GM23248 (cell line): ENCODE measurements around the gene OR6B1. TPM values are rescaled to one million over a fixed set of nuclear protein-coding genes. Genes with fewer than 3 reads are reported as not detected.
"Not testable (repeated sequence)": the region's sequence is repeated elsewhere in the genome, so short reads cannot be mapped to it uniquely, and the experiment has no call there.

Source experiments
- DNase-seq: peaks from one replicate; pipeline ENCODE4 v3.0.0-alpha.2; 2015
- H2AFZ ChIP-seq: fragments of 200-600 bp; sonication (generic); 2 replicates; pipeline ENCODE4 v1.6.1; 2016; ENCODE audit warnings: antibody characterized with exemption
- H3F3A ChIP-seq: fragments of 200-600 bp; sonication (generic); 2 replicates; pipeline ENCODE4 v1.6.1; 2016; ENCODE audit warnings: mild to moderate bottlenecking, antibody characterized with exemption, mixed run types; ENCODE audit not compliant: insufficient read depth
- H3K27ac ChIP-seq: fragments of 200-600 bp; sonication (generic); 2 replicates; pipeline ENCODE4 v1.5.1; 2016; ENCODE audit warnings: mild to moderate bottlenecking
- H3K27me3 ChIP-seq: fragments of 200-600 bp; sonication (generic); replicated peaks from 2 replicates; pipeline ENCODE4 v1.6.1; 2016; ENCODE audit warnings: mild to moderate bottlenecking; ENCODE audit not compliant: insufficient read depth
- H3K36me3 ChIP-seq: fragments of 200-600 bp; sonication (generic); 2 replicates; pipeline ENCODE4 v1.6.1; 2016; ENCODE audit warnings: low read depth, mild to moderate bottlenecking
- H3K4me1 ChIP-seq: fragments of 200-600 bp; sonication (generic); 2 replicates; pipeline ENCODE4 v1.6.1; 2016; ENCODE audit warnings: mild to moderate bottlenecking; ENCODE audit not compliant: insufficient read depth
- H3K4me2 ChIP-seq: fragments of 200-600 bp; sonication (generic); one replicate; pipeline ENCODE4 v1.6.1; 2016; ENCODE audit warnings: mild to moderate bottlenecking; ENCODE audit not compliant: unreplicated experiment
- H3K4me3 ChIP-seq: fragments of 200-600 bp; sonication (generic); 2 replicates; pipeline ENCODE4 v1.5.1; 2016; ENCODE audit warnings: mild to moderate bottlenecking
- H3K79me2 ChIP-seq: fragments of 200-600 bp; sonication (generic); 2 replicates; pipeline ENCODE4 v1.6.1; 2016; ENCODE audit warnings: mild to moderate bottlenecking; ENCODE audit not compliant: insufficient read depth
- H3K9ac ChIP-seq: fragments of 200-600 bp; sonication (generic); 2 replicates; pipeline ENCODE4 v1.6.1; 2016; ENCODE audit warnings: mild to moderate bottlenecking
- H3K9me2 ChIP-seq: fragments of 200-600 bp; sonication (generic); 2 replicates; pipeline ENCODE4 v1.6.1; 2016; ENCODE audit warnings: mixed run types, mild to moderate bottlenecking, moderate library complexity; ENCODE audit not compliant: insufficient read depth
- H3K9me3 ChIP-seq: fragments of 200-600 bp; sonication (generic); one replicate; pipeline ENCODE4 v1.6.1; 2017; ENCODE audit warnings: low read depth
- H4K20me1 ChIP-seq: fragments of 200-600 bp; sonication (generic); 2 replicates; pipeline ENCODE4 v1.6.0; 2016; ENCODE audit not compliant: insufficient read depth
- EZH2 ChIP-seq: fragments of 200-600 bp; sonication (generic); IDR thresholded peaks from 2 replicates; pipeline ENCODE4 v1.6.1; 2018; ENCODE audit warnings: antibody characterized with exemption, mild to moderate bottlenecking; ENCODE audit not compliant: insufficient read depth, poor library complexity, severe bottlenecking
- EZH2phosphoT487 ChIP-seq: fragments of 200-600 bp; sonication (generic); IDR thresholded peaks from 2 replicates; pipeline ENCODE4 v1.6.1; 2018; ENCODE audit warnings: antibody characterized with exemption, moderate library complexity, mild to moderate bottlenecking, low read depth; ENCODE audit not compliant: insufficient read depth
- WGBS, 2 experiments: methylation state at CpG; one replicate each; pipeline ENCODE4 v1.1.6; 2015 to 2017; ENCODE audit warnings: low lambda C conversion rate in 2 of 2, low coverage in 1 of 2; ENCODE audit errors: missing lambda C conversion rate in 2 of 2; 5-methylcytosine and 5-hydroxymethylcytosine counted together
- in situ Hi-C: fragments of 300-500 bp; cut with MboI; formaldehyde crosslinking; loops from 2 replicates; pipeline ENCODE4 v1.15.0; 2020
- polyA plus RNA-seq: library from polyadenylated mRNA; unstranded; fragments of >200 nt; fragmentation: Nextera tagmentation; extraction: Ambion mirVana; gene quantifications from 2 replicates; pipeline ENCODE4 v1.2.1, GENCODE V29; 2016
- total RNA-seq: library from RNA; depleted of rRNA; stranded (reverse); fragments of >200 nt; shearing (Covaris generic); gene quantifications from 2 replicates; pipeline ENCODE4 v1.2.3, GENCODE V29; 2014

The OR6B1 gene
- total and polyA plus RNA-seq, 2 experiments from 2014 or later: not detected

GRCh38 chr7:144004703-144005102 is 4.6 kb downstream of the OR6B1 start:
- Histone ChIP-seq H3K4me1 (peaks cover 12% of the 10 kb centered on the region), H3K27me3 (no peaks in the 10 kb centered on the region), H3K79me2 (no peaks in the 10 kb centered on the region), H3K27ac (no peak overlapping the region), H3K9ac (no peak overlapping the region), H2AFZ (no peak overlapping the region), H3K36me3 (no peaks in the 10 kb centered on the region), H3F3A (peaks cover 15% of the 10 kb centered on the region; the same call in 1 of the 2 replicates), H3K4me2 (no peak overlapping the region), H4K20me1 (no peaks in the 10 kb centered on the region), H3K9me2 (no peaks in the 10 kb centered on the region), H3K4me3 (no peak overlapping the region), H3K9me3 (no peaks in the 10 kb centered on the region)
- 58 to 63% methylated on average over 5 of the region's 5 CpGs for WGBS, 2 experiments
- TF ChIP-seq EZH2phosphoT487: no peak
- TF ChIP-seq EZH2: no peak
- in situ Hi-C loops: loop anchor here (10.0 kb wide), 1 partner anchor 120 kb away; no protein-coding TSS in a partner anchor
- no peak for DNase-seq

- Histone ChIP-seq H3K9me3 (no peaks in the 10 kb centered on the region), H3K4me1 (peaks cover 12% of the 10 kb centered on the region), H2AFZ (no peak overlapping the region), H3F3A (peaks cover 9% of the 10 kb centered on the region; the same call in 1 of the 2 replicates), H3K4me2 (no peak overlapping the region), H3K79me2 (no peaks in the 10 kb centered on the region), H3K27ac (no peak overlapping the region), H3K36me3 (no peaks in the 10 kb centered on the region), H3K4me3 (no peak overlapping the region), H3K9me2 (no peaks in the 10 kb centered on the region), H4K20me1 (no peaks in the 10 kb centered on the region), H3K27me3 (no peaks in the 10 kb centered on the region), H3K9ac (no peak overlapping the region)
- WGBS, 2 experiments: 26 to 50% methylated on average over 1 of the region's 1 CpG
- in situ Hi-C loops: loop anchor here (10.0 kb wide), 1 partner anchor 121 kb away; no protein-coding TSS in a partner anchor
- TF ChIP-seq EZH2: no peak
- TF ChIP-seq EZH2phosphoT487: no peak
- no peak for DNase-seq
These were observed 6.0 kb downstream of the OR6B1 start for GRCh38 chr7:144006029-144006691.

DNA sequence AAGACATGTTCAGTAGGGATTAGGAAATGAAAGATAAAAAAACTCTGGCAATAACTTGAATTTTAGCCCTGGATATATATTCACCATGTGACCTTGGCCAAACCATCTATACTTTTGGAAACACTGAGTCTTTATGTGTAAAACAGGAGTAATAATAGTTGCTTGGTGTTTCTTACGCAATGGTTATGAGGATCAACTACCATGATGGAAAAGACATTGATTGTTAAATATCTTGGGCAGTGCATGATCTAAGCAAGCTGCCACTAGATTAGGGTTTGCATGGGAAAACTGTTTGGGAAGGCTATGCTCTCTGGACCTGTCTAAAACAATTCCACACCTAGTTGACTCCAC is 6.5 kb downstream of the OR6B1 start:
- H3K79me2 ChIP-seq: no peaks in the 10 kb centered on the region
- H4K20me1 ChIP-seq: no peaks in the 10 kb centered on the region
- no peak overlapping the region for H2AFZ ChIP-seq
- no peaks in the 10 kb centered on the region for H3K9me2 ChIP-seq
- H3K9ac ChIP-seq: no peak overlapping the region
- no peak overlapping the region for H3K4me3 ChIP-seq
- H3F3A ChIP-seq: peaks cover 5% of the 10 kb centered on the region; the same call in 1 of the 2 replicates
- H3K27ac ChIP-seq: no peak overlapping the region
- H3K36me3 ChIP-seq: no peaks in the 10 kb centered on the region
- in situ Hi-C loops: loop anchor here (10.0 kb wide), 1 partner anchor 122 kb away; no protein-coding TSS in a partner anchor
- no peaks in the 10 kb centered on the region for H3K27me3 ChIP-seq
- DNase-seq: no peak
- TF ChIP-seq EZH2 (no peak), EZH2phosphoT487 (no peak)
- H3K4me1 ChIP-seq: peaks cover 6% of the 10 kb centered on the region
- no peaks in the 10 kb centered on the region for H3K9me3 ChIP-seq
- H3K4me2 ChIP-seq: no peak overlapping the region
- WGBS, 2 experiments: 75 to 76% methylated on average over 1 of the region's 1 CpG

- H3K4me1 ChIP-seq: no peaks in the 10 kb centered on the region
- TF ChIP-seq EZH2phosphoT487 (no peak), EZH2 (no peak)
- H3K79me2 ChIP-seq: no peaks in the 10 kb centered on the region
- H3K9me3 ChIP-seq: no peaks in the 10 kb centered on the region
- H3K9ac ChIP-seq: no peak overlapping the region
- H3K9me2 ChIP-seq: no peaks in the 10 kb centered on the region
- H2AFZ ChIP-seq: no peak overlapping the region
- WGBS, 2 experiments: 22 to 37% methylated on average over 2 of the region's 2 CpGs
- no peaks in the 10 kb centered on the region for H4K20me1 ChIP-seq
- DNase-seq: no peak
- no peaks in the 10 kb centered on the region for H3K27me3 ChIP-seq
- H3K4me3 ChIP-seq: no peak overlapping the region
- no peaks in the 10 kb centered on the region for H3F3A ChIP-seq
- in situ Hi-C loops: loop anchor here (10.0 kb wide), 1 partner anchor 125 kb away; no protein-coding TSS in a partner anchor
- no peak overlapping the region for H3K4me2 ChIP-seq
- no peaks in the 10 kb centered on the region for H3K36me3 ChIP-seq
- no peak overlapping the region for H3K27ac ChIP-seq
These were observed 9.2 kb downstream of the OR6B1 start for GRCh38 chr7:144009361-144009760.

DNA sequence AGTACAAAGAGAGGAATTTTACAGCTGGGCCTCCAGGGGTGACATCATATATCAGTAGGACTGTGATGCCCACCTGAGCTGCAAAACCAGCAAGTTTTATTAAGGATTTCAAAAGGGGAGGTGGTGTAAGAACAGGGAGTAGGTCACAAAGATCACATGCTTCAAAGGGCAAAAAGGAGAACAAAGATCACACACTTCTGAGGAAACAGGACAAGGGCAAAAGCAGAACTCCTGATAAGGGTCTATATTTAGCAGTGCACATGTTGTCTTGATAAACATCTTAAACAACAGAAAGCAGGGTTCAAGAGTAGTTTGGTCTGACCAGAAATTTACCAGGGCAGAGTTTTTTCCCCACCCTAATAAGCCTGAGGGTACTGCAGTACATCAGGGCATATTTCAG is 9.9 kb downstream of the OR6B1 start:
- H3K4me2 ChIP-seq, H4K20me1 ChIP-seq, in situ Hi-C loops, H2AFZ ChIP-seq, H3K27ac ChIP-seq, H3K9me2 ChIP-seq, H3K9ac ChIP-seq, H3K79me2 ChIP-seq, DNase-seq, H3K27me3 ChIP-seq, H3K36me3 ChIP-seq, H3F3A ChIP-seq, H3K4me1 ChIP-seq, H3K9me3 ChIP-seq, H3K4me3 ChIP-seq: not testable (repeated sequence)

DNA sequence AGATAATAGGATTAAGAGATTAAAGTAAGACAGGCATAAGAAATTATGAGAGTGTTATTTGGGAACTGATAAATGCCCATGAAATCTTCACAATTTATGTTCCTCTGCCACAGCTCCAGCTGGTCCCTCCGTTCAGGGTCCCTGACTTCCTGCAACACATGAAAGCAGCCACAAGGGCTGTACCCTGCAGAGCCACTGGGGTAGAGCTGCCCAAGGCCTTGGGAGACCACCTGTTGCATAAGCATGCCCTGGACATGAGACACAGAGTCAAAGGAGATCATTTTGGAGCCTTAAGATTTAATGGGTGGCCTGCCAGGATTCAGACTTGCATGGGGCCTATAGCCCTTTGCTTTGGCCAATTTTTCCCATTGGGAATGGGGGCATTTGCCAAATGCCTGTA is 10.7 kb downstream of the OR6B1 start:
- H3K4me3 ChIP-seq, H3K9me3 ChIP-seq, H3K4me2 ChIP-seq, H3K27me3 ChIP-seq, H3F3A ChIP-seq, H3K9ac ChIP-seq, H3K36me3 ChIP-seq, H4K20me1 ChIP-seq, DNase-seq, in situ Hi-C loops, H3K27ac ChIP-seq, H3K4me1 ChIP-seq, H3K9me2 ChIP-seq, H3K79me2 ChIP-seq: not testable (repeated sequence)
- WGBS, 2 experiments: 48 to 50% methylated on average over 1 of the region's 1 CpG
- H2AFZ ChIP-seq: peak overlapping the region; percentile 34; the same call in 1 of the 2 replicates
